Measurements from ENCODE around the gene DDX28. TPM values are rescaled to one million over a fixed set of nuclear protein-coding genes. Genes with fewer than 3 reads are reported as not detected.

DDX28 gene
- total and polyA plus RNA-seq, 9 of the 15 experiments (the other 6 are each of a cell fraction or from before 2014, with no cell fraction given), result 2.8 to 24.5 (median 15.9) TPM

DNA sequence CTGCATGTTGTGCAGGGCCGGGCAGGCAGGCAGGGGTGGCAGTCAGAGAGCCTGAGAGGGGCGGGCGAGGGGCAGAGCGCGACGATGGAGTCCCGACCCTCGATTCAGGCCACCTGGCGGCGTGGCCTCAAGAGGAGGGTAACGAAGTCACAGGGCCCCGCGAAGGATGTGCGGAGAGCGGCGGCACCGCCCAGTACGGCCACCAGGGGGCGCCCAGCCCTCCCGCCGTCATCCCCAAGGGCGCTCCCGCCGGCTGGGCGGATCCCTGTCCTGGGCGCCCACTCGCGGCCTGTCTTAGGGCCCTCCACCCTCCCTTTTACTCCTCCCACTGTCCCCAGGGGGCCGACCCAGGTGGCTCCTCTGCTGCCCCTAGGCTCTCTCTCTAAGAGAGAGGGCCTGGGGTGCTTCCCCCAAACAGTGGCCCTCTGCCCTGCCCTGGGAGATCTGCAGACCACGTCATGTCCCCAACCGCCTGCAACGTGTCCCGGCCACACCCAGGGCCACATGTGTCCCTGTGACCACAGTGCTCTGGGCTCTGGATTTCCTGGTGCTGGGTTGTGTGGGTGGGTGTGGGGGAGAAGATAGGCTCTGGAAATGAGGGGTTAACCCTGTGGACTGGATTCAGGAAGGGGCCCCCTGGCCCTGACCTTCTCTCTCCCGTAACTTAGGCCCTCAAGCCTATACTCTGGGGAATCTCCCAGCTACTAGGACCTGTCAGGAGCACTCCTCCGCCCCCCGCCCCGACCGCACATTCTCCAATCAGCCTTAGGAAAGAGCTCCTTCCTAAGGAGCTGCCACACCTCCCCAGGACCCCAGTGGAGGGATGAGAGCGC, 29.6 kb downstream of the DDX28 start (continued):
- peak; percentile 70 for TF ChIP-seq JUND (IDR thresholded peaks at IDR 0.05; ENCODE audit: borderline replicate concordance, low read depth, low read length)
- no peak; the same call in 2 of the 3 replicates for TF ChIP-seq JUND (tag; IDR thresholded peaks at IDR 0.05; ENCODE audit: borderline replicate concordance, low read depth, low read length)
- no peak for TF ChIP-seq NELFE (IDR thresholded peaks at IDR 0.05; ENCODE audit: insufficient read depth, insufficient read length)
- TF ChIP-seq, protein P1, sequence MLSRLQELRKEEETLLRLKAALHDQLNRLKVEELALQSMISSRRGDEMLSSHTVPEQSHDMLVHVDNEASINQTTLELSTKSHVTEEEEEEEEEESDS (CRISPR knock-in tag; IDR thresholded peaks at IDR 0.05), result no peak
- no peak for TF ChIP-seq NCOA2 (IDR thresholded peaks at IDR 0.05; ENCODE audit: partially characterized antibody in 2 of 2)
- no peak; the same call in 1 of the 2 replicates for TF ChIP-seq ZNF232 (CRISPR knock-in tag; IDR thresholded peaks at IDR 0.05)
- peak; percentile 63 for TF ChIP-seq ZBTB7A (IDR thresholded peaks at IDR 0.05; ENCODE audit: borderline replicate concordance, control insufficient read depth, low read depth, low read length)
- TF ChIP-seq RBM25 (IDR thresholded peaks at IDR 0.05; ENCODE audit: low read depth, low read length, severe bottlenecking), result no peak
- no peak for TF ChIP-seq FOXA3 (CRISPR knock-in tag; conservative IDR thresholded peaks at IDR 0.05 in 1 of 2, IDR thresholded peaks at IDR 0.05 in 1 of 2)
- TF ChIP-seq SNRNP70 (optimal IDR thresholded peaks at IDR 0.05; ENCODE audit: low read depth, low read length), result no peak
- no peak for TF ChIP-seq SREBF1 (IDR thresholded peaks at IDR 0.05; ENCODE audit: borderline replicate concordance, low read depth, low read length)
- TF ChIP-seq GATAD2B (IDR thresholded peaks at IDR 0.05; ENCODE audit: borderline replicate concordance), result peak; percentile 89
- TF ChIP-seq, protein P2, sequence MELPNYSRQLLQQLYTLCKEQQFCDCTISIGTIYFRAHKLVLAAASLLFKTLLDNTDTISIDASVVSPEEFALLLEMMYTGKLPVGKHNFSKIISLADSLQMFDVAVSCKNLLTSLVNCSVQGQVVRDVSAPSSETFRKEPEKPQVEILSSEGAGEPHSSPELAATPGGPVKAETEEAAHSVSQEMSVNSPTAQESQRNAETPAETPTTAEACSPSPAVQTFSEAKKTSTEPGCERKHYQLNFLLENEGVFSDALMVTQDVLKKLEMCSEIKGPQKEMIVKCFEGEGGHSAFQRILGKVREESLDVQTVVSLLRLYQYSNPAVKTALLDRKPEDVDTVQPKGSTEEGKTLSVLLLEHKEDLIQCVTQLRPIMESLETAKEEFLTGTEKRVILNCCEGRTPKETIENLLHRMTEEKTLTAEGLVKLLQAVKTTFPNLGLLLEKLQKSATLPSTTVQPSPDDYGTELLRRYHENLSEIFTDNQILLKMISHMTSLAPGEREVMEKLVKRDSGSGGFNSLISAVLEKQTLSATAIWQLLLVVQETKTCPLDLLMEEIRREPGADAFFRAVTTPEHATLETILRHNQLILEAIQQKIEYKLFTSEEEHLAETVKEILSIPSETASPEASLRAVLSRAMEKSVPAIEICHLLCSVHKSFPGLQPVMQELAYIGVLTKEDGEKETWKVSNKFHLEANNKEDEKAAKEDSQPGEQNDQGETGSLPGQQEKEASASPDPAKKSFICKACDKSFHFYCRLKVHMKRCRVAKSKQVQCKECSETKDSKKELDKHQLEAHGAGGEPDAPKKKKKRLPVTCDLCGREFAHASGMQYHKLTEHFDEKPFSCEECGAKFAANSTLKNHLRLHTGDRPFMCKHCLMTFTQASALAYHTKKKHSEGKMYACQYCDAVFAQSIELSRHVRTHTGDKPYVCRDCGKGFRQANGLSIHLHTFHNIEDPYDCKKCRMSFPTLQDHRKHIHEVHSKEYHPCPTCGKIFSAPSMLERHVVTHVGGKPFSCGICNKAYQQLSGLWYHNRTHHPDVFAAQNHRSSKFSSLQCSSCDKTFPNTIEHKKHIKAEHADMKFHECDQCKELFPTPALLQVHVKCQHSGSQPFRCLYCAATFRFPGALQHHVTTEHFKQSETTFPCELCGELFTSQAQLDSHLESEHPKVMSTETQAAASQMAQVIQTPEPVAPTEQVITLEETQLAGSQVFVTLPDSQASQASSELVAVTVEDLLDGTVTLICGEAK (IDR thresholded peaks at IDR 0.05), result no peak
- TF ChIP-seq, protein P2 (CRISPR knock-in tag; IDR thresholded peaks at IDR 0.05), result no peak
- peak; percentile 73 for TF ChIP-seq ZBTB17 (CRISPR knock-in tag; IDR thresholded peaks at IDR 0.05)
- no peak for TF ChIP-seq ZNF436 (CRISPR knock-in tag; IDR thresholded peaks at IDR 0.05)
- TF ChIP-seq MAFK (IDR thresholded peaks at IDR 0.05; ENCODE audit: low read length), result no peak
- TF ChIP-seq TEAD1 (CRISPR knock-in tag; IDR thresholded peaks at IDR 0.05), result no peak; a peak in 1 of 4 replicates
- peak; percentile 94 for TF ChIP-seq TARDBP (IDR thresholded peaks at IDR 0.05)
- TF ChIP-seq NFE2L1 (tag; IDR thresholded peaks at IDR 0.05; ENCODE audit: borderline replicate concordance, low read depth), result no peak

All from K562 (cell line).